K562 (cell line): Measurements from ENCODE around the gene GEMIN5.

ENCODE experiments used
- CBX3 ChIP-seq, 2 experiments: IDR thresholded peaks; 1 replicate in 1 of 2; 2 replicates in 1 of 2; pipeline ENCODE4 v1.6.1; 2012; ENCODE audit warnings: inconsistent platforms in 2 of 2, low read length in 2 of 2, borderline replicate concordance in 1 of 2, control low read depth in 1 of 2
- JUNB ChIP-seq: fragments of 450-650 bp; formaldehyde crosslinking; conservative IDR thresholded peaks from 2 replicates; pipeline ENCODE4 v1.4.0; 2020; ENCODE audit warnings: mild to moderate bottlenecking
- MYC ChIP-seq, 2 experiments: fragments of 250-450 bp in 1 of 2; sonication (Bioruptor Pico) in 1 of 2; IDR thresholded peaks; 2 replicates each; pipeline versions ENCODE4 v1.5.1 to v1.6.1; 2012 to 2021; ENCODE audit warnings: low read depth in 2 of 2, borderline replicate concordance in 1 of 2, improper control_type of control experiment in 1 of 2, low read length in 1 of 2, mild to moderate bottlenecking in 1 of 2, moderate library complexity in 1 of 2
- POLR2AphosphoS2 ChIP-seq: IDR thresholded peaks from 2 replicates; pipeline ENCODE4 v1.6.1; 2012; ENCODE audit warnings: low read length, improper control_type of control experiment
- RFX5 ChIP-seq: IDR thresholded peaks from 2 replicates; pipeline ENCODE4 v1.6.1; 2011; ENCODE audit warnings: low read depth, mild to moderate bottlenecking, improper control_type of control experiment, low read length
- TF ChIP-seq, protein P1 (sequence below), 2 experiments: fragments of 450-650 bp in 1 of 2; sonication (generic) in 1 of 2; formaldehyde crosslinking; conservative IDR thresholded peaks; 2 replicates each; pipeline versions ENCODE4 v1.4.0 to v1.8.1; 2020 to 2022; ENCODE audit warnings: mild to moderate bottlenecking in 1 of 2, missing genetic modification reagents in 1 of 2
- TF ChIP-seq, protein P2 (sequence below): IDR thresholded peaks from 2 replicates; pipeline ENCODE4 v1.6.1; 2014; ENCODE audit warnings: antibody characterized with exemption
- TF ChIP-seq, protein P3 (sequence below), 3 experiments: IDR thresholded peaks in 2 of 3; conservative IDR thresholded peaks in 1 of 3; 2 replicates each; pipeline ENCODE4 v1.5.1; 2011 to 2012; ENCODE audit warnings: low read length in 3 of 3, mild to moderate bottlenecking in 3 of 3, control low read depth in 2 of 3, improper control_type of control experiment in 1 of 3, inconsistent platforms in 1 of 3, low read depth in 1 of 3, mixed read lengths in 1 of 3, moderate library complexity in 1 of 3; ENCODE audit not compliant: insufficient read depth in 2 of 3
- TF ChIP-seq, protein P4 (sequence below): sonication (generic); formaldehyde crosslinking; IDR thresholded peaks from 2 replicates; pipeline ENCODE4 v1.8.1; 2022; ENCODE audit warnings: missing genetic modification reagents
- TF ChIP-seq, protein P5 (sequence below): sonication (generic); formaldehyde crosslinking; IDR thresholded peaks from 2 replicates; pipeline ENCODE4 v1.9.0; 2022; ENCODE audit warnings: mild to moderate bottlenecking, missing genetic modification reagents

DNA sequence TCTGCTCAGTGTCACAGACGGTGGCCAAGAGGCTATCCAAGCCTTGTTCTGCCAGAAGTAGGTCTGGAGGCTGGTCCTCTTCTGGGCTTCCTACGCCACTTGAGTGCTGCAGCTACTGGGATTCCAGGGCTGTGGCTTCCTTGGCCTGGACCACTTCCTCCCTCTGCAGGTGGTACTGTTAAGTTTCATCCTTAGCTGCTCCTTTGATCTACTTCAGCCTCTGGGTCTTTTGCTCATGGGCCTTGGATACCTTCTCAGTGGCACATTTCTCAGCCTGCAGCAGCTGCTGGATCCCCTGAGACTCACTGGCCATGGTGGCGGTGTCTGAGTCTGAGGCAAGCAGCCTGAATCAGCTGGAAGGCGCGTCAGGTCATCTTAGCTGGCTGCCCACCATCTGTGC lies 69.3 kb downstream of the GEMIN5 start:
- TF ChIP-seq RFX5 (no peak), MYC (IDR thresholded peaks at IDR 0.05; ENCODE audit: low read depth, low read length) (no peak), MYC (CRISPR knock-in tag; IDR thresholded peaks at IDR 0.05; ENCODE audit: borderline replicate concordance, low read depth) (no peak), CBX3 (IDR thresholded peaks at IDR 0.05; ENCODE audit: borderline replicate concordance in 1 of 2, low read length in 2 of 2) (no peak), POLR2AphosphoS2 (no peak), JUNB (no peak)
- TF ChIP-seq, protein P1, sequence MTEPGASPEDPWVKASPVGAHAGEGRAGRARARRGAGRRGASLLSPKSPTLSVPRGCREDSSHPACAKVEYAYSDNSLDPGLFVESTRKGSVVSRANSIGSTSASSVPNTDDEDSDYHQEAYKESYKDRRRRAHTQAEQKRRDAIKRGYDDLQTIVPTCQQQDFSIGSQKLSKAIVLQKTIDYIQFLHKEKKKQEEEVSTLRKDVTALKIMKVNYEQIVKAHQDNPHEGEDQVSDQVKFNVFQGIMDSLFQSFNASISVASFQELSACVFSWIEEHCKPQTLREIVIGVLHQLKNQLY (CRISPR knock-in tag; conservative IDR thresholded peaks at IDR 0.05), result no peak
- TF ChIP-seq, protein P2, sequence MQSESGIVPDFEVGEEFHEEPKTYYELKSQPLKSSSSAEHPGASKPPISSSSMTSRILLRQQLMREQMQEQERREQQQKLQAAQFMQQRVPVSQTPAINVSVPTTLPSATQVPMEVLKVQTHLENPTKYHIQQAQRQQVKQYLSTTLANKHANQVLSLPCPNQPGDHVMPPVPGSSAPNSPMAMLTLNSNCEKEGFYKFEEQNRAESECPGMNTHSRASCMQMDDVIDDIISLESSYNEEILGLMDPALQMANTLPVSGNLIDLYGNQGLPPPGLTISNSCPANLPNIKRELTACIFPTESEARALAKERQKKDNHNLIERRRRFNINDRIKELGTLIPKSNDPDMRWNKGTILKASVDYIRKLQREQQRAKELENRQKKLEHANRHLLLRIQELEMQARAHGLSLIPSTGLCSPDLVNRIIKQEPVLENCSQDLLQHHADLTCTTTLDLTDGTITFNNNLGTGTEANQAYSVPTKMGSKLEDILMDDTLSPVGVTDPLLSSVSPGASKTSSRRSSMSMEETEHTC, result no peak
- TF ChIP-seq, protein P3, sequence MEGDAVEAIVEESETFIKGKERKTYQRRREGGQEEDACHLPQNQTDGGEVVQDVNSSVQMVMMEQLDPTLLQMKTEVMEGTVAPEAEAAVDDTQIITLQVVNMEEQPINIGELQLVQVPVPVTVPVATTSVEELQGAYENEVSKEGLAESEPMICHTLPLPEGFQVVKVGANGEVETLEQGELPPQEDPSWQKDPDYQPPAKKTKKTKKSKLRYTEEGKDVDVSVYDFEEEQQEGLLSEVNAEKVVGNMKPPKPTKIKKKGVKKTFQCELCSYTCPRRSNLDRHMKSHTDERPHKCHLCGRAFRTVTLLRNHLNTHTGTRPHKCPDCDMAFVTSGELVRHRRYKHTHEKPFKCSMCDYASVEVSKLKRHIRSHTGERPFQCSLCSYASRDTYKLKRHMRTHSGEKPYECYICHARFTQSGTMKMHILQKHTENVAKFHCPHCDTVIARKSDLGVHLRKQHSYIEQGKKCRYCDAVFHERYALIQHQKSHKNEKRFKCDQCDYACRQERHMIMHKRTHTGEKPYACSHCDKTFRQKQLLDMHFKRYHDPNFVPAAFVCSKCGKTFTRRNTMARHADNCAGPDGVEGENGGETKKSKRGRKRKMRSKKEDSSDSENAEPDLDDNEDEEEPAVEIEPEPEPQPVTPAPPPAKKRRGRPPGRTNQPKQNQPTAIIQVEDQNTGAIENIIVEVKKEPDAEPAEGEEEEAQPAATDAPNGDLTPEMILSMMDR (IDR thresholded peaks at IDR 0.05 in 2 of 3, conservative IDR thresholded peaks at IDR 0.05 in 1 of 3; ENCODE audit: insufficient read depth in 2 of 3, low read depth in 1 of 3, low read length in 3 of 3), result peak; percentile 54 to 73 (median 60)
- TF ChIP-seq, protein P4, sequence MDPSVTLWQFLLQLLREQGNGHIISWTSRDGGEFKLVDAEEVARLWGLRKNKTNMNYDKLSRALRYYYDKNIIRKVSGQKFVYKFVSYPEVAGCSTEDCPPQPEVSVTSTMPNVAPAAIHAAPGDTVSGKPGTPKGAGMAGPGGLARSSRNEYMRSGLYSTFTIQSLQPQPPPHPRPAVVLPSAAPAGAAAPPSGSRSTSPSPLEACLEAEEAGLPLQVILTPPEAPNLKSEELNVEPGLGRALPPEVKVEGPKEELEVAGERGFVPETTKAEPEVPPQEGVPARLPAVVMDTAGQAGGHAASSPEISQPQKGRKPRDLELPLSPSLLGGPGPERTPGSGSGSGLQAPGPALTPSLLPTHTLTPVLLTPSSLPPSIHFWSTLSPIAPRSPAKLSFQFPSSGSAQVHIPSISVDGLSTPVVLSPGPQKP (CRISPR knock-in tag), result no peak
- TF ChIP-seq, protein P5, sequence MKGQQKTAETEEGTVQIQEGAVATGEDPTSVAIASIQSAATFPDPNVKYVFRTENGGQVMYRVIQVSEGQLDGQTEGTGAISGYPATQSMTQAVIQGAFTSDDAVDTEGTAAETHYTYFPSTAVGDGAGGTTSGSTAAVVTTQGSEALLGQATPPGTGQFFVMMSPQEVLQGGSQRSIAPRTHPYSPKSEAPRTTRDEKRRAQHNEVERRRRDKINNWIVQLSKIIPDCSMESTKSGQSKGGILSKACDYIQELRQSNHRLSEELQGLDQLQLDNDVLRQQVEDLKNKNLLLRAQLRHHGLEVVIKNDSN (CRISPR knock-in tag), result no peak
